ENCODE measurements around the gene CEP135.
A peak's percentile ranks its signal among the peaks of the same experiment; 100 is the strongest.

- peak; percentile 77 to 99 (median 95) for TF ChIP-seq CTCF (IDR thresholded peaks at IDR 0.05)
- no peak for TF ChIP-seq POLR2A (IDR thresholded peaks at IDR 0.05)
These were observed at the start of gene CEP135 for GRCh38 chr4:55948726-55949481.

Data from Peyer's patch (tissue), 4 donors.